HFF-Myc (cell line): Measurements from ENCODE around the gene MAPK8IP3.
"Not testable (repeated sequence)": the region's sequence is repeated elsewhere in the genome, so short reads cannot be mapped to it uniquely, and the experiment has no call there.

Source experiments
- DNase-seq: peaks from one replicate; pipeline ENCODE4 v3.0.0-alpha.2; 2011; ENCODE audit warnings: low read depth; ENCODE audit errors: extremely low read depth
- H3K4me3 ChIP-seq: replicated peaks from 2 replicates; pipeline ENCODE4 v1.5.1; 2011; ENCODE audit warnings: low read depth, mild to moderate bottlenecking, control low read depth, low read length
- TF ChIP-seq, protein P1 (sequence below): IDR thresholded peaks from 2 replicates; pipeline ENCODE4 v1.5.1; 2012; ENCODE audit warnings: mild to moderate bottlenecking, low read depth, low read length, control low read depth; ENCODE audit errors: missing control alignments

MAPK8IP3 gene

DNA sequence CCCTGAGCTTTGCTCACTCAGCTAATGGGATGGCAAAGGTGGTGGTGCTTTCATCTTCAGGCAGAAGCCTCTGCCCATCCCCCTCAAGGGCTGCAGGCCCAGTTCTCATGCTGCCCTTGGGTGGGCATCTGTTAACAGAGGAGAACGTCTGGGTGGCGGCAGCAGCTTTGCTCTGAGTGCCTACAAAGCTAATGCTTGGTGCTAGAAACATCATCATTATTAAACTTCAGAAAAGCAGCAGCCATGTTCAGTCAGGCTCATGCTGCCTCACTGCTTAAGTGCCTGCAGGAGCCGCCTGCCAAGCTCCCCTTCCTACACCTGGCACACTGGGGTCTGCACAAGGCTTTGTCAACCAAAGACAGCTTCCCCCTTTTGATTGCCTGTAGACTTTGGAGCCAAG lies 5.7 kb upstream of the MAPK8IP3 start:
- no peak for DNase-seq
- H3K4me3 ChIP-seq, result no peak overlapping the region
- TF ChIP-seq, protein P1, sequence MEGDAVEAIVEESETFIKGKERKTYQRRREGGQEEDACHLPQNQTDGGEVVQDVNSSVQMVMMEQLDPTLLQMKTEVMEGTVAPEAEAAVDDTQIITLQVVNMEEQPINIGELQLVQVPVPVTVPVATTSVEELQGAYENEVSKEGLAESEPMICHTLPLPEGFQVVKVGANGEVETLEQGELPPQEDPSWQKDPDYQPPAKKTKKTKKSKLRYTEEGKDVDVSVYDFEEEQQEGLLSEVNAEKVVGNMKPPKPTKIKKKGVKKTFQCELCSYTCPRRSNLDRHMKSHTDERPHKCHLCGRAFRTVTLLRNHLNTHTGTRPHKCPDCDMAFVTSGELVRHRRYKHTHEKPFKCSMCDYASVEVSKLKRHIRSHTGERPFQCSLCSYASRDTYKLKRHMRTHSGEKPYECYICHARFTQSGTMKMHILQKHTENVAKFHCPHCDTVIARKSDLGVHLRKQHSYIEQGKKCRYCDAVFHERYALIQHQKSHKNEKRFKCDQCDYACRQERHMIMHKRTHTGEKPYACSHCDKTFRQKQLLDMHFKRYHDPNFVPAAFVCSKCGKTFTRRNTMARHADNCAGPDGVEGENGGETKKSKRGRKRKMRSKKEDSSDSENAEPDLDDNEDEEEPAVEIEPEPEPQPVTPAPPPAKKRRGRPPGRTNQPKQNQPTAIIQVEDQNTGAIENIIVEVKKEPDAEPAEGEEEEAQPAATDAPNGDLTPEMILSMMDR, result no peak

DNA sequence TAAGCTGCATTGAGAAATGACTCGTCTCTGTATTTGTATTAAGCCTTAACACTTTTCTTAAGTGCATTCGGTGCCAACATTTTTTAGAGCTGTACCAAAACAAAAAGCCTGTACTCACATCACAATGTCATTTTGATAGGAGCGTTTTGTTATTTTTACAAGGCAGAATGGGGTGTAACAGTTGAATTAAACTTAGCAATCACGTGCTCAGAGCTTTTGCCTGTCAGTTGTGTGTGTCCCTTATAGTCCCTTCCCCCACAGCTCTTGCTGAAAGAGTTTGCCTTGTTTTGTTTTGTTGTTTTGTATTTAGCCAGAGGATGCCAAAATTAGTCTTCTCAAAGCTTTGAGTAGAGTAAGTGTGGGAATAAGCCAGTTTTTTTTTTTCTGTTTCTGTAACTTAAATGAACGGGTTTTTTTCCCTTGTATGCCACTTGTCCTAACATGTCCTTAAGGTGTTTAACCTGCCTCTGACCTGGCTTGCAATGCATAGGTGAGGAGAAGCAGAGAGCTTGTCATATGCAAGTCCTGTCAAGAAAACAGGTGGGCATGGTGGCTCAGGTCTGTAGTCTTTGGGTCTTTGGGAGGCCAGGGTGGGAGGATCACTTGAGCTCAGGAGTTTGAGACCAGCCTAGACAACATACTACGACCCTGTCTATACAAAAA lies 4.6 kb upstream of the MAPK8IP3 start:
- TF ChIP-seq, protein P1, result no peak

DNA sequence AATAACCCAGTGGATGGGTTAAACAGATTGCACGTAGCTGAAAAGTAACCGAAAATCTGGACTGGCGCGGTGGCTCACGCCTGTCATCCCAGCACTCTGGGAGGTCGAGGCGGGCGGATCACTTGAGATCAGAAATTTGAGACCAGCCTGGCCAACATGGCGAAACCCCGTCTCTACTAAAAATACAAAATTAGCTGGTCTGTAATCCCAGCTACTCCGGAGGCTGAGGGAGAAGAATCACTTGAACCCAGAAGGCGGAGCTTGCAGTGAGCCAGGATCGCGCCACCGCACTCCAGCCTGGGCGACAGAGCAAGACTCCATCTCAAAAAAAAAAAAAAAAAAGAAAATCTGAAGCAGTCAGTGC lies 689 bp upstream of the MAPK8IP3 start:
- H3K4me3 ChIP-seq, result peak overlapping the region; percentile 67
- not testable (repeated sequence) for DNase-seq

More for the DNA sequence above, 4.6 kb upstream of the MAPK8IP3 start:
- H3K4me3 ChIP-seq, result no peak overlapping the region
- no peak for DNase-seq

DNA sequence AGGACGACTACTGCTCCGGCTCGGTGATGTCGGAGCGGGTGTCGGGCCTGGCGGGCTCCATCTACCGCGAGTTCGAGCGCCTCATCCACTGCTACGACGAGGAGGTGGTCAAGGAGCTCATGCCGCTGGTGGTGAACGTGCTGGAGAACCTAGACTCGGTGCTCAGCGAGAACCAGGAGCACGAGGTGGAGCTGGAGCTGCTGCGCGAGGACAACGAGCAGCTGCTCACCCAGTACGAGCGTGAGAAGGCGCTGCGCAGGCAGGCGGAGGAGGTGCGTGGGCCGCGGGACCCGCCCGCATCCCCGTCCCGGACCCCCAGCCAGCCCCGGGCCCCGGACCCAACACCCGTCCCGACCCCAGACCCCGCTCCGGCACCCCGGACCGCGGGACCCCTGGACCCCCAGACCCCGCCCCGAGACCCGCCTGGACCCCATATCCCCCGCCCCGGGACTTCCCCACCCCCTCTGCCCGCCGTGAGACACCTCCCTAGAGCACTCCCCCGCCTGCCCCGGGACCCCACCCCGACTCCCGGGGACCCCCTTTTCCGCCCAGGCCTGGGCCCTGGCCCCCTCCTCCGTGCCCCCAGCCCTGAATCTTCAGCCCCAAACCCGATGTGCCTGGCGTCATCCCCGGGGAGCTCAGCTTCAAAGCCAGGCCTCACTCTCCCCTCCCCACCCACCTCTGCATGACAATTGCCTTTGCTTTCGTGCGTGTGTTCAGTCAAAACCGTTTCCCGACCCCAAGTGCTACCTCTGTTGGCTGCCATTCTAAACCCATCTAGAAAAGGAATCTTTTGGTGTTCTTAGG lies 594 bp downstream of the MAPK8IP3 start:
- TF ChIP-seq, protein P1, result no peak
- DNase-seq, result no peak
- peak overlapping the region; percentile 67 for H3K4me3 ChIP-seq

DNA sequence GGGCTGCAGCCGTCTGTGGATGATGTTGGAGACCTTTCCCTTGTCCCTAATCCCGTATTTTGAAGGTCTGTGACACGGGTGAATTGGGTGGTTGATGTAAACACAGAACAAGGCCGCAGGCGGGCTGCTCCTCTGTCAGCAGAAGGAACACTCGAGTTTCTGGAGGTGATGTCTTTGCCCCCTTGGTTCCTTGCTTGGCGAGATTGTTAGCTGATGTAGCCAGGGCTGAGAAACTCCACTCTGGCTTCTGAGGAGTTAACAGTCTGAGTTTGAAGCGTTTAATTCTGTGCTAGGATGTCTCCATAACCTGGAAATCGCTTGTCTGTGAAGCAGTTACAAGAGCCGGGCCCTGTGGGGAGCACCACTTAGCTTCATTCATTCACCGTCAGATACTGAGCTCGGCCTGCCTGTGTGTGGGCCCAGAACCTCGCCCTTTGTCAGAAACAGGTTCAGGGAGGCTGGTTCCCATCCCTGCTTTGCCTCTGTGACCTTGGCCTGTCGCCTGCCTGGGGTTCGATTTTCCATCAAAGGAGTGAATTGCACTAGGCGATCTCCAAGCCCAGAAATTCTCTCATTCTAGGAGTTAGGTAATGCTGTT lies 1.3 kb downstream of the MAPK8IP3 start:
- TF ChIP-seq, protein P1, result no peak
- DNase-seq, result no peak
- H3K4me3 ChIP-seq, result peak overlapping the region; percentile 67

DNA sequence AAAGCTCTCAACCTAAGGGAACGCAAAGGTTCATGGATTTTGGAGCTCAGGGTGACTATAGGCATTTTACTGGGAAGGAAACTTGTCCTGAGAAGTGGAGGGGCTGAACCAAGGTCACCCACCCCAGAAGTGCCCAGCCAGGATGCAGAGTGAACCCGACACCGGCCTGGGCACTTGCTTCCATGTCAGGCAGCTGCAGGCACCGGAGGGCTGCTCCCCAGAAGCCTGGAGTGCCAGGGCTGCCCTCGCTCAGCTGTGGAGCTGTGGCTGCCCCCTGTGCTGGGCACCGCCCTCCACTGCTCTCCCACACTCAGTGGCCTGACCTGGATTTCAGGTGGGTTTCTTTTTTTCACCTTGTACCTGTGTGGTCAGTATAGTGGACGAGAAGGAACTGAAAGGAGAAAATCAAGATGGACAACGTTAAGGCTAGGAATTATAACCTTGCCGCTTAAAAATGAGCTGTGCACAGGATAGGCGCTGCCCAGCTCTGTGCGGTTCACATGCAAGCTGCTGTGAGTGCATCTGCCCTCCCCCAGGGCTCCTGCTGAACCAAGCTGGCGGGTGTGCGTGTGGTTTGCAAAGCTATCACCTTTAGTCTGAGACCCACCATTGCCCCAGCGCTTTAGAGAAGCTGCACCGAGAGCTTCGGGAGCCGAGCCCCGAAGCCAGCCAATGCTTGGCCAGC lies 2.2 kb downstream of the MAPK8IP3 start:
- TF ChIP-seq, protein P1, result no peak
- H3K4me3 ChIP-seq, result peak overlapping the region; percentile 67
- no peak for DNase-seq

DNA sequence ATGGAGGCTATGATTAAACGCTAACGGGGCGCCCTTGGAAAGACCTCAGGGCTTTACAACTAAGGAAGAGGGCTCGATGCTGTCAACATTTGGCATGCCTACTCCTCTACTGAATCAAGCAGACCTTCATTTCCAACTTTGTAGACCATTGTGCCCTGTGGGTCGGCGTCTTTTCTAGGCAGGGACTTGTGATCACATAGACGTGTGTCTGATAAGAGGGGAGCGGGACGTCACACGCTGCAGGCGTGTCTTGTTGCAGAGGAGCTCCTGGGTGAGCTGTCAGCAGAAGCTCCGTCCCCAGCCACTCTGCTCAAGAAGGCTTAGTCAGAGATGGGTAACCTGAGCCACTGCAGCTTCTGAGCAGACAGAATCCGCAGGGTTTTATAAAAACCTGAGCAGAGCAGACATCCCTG lies 2.8 kb downstream of the MAPK8IP3 start:
- TF ChIP-seq, protein P1, result no peak
- no peak overlapping the region for H3K4me3 ChIP-seq
- no peak for DNase-seq
